ENCODE measurements around the gene ST3GAL2.

The ST3GAL2 gene, protein sequence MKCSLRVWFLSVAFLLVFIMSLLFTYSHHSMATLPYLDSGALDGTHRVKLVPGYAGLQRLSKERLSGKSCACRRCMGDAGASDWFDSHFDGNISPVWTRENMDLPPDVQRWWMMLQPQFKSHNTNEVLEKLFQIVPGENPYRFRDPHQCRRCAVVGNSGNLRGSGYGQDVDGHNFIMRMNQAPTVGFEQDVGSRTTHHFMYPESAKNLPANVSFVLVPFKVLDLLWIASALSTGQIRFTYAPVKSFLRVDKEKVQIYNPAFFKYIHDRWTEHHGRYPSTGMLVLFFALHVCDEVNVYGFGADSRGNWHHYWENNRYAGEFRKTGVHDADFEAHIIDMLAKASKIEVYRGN

DNA sequence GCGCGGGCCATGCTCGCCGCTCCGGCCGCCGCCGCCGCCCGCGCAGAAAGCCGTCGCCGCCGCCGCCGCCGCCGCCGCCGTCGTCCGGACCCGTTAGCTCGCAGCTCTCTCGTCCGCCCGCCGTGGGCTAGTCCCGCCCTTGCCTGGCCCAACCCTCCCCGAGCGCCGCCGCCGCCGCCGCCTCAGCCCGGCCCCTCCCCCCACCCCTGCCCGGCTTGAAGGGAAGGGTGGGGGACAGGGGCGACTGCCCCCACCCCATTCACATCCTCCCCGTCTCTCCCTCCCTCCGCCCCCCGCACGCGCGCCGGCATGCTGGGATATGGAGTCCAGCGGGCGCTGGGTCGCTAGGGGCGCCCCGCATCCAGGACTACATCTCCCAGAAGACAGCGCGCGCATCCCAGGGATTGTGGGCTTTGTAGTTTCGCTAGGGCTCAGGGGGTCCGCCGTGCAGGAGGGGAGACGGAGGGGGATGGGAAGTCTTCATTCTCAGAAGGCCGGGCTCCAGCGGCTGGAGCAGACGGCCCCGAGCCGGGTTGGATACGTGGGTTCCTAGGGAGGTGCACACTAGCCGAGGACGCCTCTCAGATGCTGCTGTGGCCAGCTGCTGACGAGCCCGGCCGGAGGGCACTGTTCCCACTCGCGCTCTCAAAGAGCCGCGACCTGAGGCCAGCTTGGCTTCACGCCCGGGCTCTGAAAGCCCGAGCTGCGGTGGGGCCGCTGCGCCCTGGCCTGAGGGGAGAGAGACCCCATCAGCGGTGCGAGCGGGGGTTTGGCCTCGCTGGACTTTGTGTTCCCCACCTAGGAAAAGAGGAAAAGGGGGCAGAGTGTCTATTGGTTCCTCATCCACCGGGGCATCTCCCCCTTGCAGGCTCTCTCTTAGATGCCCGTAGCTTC lies at the start of gene ST3GAL2:
Gene ST3GAL2, minus strand, starts transcription at position 132 of the 894 bp plus-strand sequence. CDS start 40,570 bp downstream, outside the sequence.
- DNase-seq (ENCODE audit: low read depth in 2 of 2): peak; percentile 83 to 88

DNA sequence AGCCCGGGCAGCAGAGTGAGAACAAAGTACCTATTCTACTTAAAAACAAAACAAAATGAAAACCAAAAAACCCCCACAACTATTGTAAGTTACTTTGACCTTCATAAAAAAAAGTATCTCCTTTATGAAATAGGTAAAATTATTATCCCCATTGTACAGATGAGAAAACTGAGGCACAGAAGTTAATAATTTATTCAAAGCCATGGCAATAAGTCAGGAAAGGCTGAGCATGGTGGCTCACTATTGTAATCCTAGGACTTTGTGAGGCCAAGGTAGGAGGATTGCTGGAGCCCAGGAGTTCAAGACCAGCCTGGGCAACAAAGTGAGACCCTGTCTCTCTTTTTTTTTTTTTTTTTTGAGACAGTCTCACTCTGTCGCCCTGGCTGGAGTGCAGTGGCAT lies 46.0 kb upstream of the ST3GAL2 start:
- no peak for DNase-seq (ENCODE audit: low read depth in 2 of 2)

DNA sequence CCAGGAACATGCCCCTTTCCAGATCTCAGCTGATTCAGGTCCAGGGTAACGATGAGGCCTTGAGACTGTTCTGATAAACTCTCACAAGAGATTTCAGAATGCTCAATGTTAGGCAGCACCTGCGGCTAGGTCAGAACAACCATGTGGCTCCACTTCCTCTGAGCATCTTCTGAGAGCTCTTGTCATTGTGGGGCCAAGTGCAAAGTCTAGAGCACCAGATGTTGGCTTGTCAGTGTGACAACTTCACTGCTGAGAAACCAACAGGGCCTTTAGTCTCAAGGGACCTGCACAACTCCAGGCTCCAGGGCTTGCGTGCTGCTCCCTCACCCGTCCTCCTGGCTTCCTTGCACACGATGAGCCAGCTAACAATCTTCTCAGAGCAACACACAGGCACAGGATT lies 44.5 kb upstream of the ST3GAL2 start:
- no peak for DNase-seq (ENCODE audit: low read depth in 2 of 2)

DNA sequence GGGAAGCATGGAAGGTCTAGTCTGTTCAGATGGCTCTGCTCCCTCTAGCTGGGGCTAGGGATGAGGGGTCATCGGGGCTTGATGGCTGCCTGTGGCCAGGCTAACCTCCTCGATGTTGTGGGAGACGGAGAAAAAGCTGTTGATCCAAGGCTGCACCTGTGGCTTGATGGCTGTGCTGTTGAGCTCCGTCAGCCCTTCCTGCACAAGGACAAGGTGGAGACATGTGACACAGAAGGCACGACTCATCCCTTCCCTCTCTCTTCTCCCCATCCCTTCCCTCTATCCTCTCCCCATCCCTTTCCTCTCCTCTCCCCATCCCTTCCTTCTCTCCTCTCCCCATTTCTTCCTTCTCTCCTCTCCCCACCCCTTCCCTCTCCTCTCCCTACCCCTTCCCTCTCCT lies 43.7 kb upstream of the ST3GAL2 start:
- DNase-seq (ENCODE audit: low read depth in 2 of 2): no peak

DNA sequence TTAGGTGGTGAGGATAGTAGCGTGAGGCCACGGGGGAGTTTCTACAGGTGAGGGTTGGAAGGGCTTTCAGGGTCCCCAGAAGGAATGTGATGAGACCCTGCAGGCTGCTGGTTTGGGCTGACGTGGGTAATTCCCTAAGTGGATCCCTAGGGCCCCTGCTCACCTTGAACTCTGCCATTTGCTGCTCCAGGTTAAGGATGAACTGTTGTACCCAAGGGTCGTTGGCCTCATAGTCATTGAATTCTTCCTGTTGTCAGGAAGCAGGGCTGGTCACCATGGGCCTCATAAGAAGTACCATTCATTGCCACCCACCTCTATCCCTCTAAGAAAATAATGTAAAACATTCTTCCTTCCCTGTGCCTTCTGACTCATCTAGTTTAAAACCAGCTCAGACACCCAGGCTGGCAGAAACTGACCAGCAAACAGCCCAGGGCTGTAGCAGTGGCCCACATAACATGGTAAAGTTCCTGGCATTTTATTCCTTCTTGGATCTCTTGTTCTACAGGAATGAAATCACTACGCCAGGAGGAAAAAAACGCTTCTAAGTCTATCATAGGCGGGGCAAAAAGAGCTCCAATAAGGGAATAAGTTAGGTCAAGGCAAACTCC lies 43.1 kb upstream of the ST3GAL2 start:
- DNase-seq (ENCODE audit: low read depth in 2 of 2): no peak

DNA sequence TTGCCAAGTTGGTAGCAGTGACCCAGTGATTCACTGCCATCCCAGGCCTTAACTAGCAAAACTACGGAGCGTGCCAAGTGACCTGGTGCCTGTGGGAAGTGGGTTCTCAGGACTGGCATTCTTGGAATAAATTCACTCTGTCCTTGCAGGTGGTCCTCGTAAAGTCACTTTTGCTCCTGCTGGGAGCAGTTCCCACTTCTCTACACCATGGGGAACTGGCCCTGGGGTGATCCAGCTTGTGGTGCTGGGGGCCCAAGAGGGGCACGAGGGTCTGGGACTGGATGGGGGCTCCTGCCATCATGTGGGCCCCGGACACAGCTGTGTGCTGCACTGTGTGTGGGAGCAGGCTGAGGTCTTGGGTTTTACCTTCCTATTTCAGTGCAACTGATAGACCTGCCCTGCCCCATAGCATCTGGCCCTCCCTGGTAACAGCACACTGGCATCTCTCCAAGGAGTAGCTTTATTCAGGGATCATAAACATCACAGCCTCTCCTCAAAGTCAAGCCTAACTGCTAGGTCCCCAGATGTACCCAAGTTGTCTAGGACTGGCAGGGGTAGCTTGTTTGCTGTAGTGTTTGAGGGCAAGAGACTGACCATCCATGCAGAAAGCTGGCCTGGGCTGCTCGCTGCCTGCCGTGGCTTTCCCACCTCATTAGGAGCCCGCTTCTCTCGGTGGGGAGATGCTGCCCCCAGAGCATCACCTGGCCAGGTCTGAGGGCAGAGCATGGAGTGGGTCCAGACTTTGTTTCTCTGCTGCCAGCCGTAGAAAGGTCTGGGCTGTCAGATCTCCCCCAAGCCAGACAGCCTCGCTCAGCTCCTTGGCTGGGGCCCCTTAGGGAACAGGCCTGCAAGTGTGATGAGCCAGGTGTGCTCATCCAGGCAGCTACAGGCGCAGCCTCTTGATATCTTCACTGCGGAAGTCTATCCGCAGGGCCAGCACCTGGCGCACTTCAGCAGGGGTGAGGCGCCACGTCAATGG lies 41.5 kb upstream of the ST3GAL2 start:
- DNase-seq (ENCODE audit: low read depth in 2 of 2): no peak

DNA sequence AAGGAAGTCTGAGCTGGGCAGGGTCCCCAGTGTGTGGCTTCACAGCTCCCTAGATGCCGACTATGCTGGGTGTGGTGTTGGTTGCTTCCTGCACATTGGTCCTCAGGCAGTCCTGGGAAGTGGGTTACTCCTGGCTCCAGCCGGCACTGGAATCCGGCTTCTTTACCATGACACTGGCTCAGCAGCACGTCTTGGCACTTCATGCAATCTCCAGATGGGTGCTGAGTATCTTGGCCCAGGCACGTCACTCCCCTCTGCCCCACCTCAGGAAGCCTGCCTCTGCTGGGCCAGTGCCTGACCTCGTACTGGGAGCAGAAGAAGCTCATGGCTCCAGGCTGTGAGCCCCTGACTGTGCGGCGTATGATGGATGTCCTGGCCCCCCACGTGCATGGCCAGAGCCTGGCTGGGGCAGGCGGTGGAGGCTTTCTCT lies 40.0 kb upstream of the ST3GAL2 start:
- no peak for DNase-seq (ENCODE audit: low read depth in 2 of 2)

DNA sequence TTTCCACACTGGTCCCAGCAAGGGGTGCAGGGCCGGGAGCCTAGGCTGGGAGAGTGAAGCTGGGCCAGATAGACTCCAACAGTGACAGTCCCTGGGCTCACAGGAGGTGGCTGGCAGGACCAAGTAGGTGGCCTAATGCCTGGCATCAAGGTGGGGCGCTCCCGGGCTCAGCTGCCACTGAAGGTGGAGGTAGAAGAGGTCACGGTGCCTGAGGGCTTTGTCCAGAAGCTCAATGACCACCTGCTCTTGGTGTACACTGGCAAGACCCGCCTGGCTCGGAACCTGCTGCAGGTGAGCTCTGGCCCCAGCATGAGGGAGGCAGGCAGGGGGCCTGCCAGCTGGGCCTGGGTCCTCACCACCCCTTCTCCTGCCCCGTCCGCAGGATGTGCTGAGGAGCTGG lies 39.3 kb upstream of the ST3GAL2 start:
- no peak for DNase-seq (ENCODE audit: low read depth in 2 of 2)

DNA sequence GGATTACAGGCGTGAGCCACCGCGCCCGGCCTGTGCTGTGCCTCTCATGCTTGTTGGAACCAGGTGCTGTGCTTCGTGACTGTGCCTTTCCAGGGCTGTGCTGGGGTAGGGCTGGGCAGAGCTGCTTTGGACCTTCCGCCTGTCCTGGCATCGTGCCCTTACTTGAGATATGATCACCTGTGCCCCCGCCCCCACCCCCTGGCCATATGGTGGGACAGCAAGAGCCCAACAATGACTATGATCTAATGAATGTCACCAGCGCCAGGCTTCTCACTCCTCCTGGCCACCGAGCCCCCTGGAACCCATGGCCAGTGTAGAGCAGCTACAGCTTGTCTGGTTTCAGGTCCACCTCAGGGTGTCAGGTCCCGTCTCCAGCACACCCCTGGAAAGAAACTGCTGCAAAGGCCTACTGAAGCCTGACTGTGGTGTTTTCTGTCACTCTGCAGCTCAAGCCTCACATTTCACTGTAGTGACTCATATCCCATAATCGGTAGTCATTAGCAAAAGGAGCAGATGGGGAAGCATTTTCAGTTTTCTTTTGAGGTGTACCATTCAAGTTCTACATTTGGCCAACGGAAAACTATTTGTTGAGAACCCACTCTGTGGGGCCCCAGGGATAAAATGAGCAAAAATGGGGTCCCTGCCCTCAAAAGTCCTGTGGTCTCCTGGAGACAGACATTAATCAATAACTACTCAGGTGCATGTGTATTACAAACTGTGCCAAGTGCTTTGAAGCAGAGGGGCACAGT lies 37.5 kb upstream of the ST3GAL2 start:
- no peak for DNase-seq (ENCODE audit: low read depth in 2 of 2)

DNA sequence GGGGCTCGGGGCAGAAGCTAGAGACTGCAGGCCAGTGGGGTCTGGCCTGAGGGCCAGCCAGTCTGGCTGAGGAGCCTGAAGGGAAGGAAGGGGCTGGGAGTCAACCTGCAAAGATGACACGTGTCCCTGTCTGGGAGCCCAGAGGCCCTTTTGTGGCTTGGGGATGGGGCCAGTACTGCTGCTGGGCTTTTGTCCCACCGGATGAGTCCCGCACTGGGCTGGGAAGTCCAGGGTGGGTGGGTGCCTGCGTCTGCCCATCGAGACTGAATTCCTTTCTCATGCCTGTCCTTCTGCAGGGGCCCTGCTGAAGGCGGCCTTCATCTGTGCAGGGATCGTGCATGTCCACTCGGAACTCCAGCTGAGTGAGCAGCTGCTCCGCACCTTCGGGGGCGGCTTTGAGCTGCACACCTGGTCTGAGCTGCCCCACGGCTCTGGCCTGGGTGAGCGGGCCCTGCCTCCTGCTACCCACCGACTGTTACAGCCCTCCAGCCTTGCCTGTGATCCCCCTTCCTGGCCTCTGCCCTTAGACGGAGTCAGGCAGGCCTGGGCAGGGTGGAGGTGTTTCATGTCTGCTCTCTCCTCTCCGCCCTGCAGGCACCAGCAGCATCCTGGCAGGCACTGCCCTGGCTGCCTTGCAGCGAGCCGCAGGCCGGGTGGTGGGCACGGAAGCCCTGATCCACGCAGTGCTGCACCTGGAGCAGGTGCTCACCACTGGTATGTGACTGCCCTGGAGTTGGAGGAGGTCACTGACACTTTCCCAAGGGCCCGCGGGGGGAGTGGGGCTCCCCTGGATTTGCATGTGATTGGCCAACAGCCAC lies 36.4 kb upstream of the ST3GAL2 start:
- no peak for DNase-seq (ENCODE audit: low read depth in 2 of 2)

DNA sequence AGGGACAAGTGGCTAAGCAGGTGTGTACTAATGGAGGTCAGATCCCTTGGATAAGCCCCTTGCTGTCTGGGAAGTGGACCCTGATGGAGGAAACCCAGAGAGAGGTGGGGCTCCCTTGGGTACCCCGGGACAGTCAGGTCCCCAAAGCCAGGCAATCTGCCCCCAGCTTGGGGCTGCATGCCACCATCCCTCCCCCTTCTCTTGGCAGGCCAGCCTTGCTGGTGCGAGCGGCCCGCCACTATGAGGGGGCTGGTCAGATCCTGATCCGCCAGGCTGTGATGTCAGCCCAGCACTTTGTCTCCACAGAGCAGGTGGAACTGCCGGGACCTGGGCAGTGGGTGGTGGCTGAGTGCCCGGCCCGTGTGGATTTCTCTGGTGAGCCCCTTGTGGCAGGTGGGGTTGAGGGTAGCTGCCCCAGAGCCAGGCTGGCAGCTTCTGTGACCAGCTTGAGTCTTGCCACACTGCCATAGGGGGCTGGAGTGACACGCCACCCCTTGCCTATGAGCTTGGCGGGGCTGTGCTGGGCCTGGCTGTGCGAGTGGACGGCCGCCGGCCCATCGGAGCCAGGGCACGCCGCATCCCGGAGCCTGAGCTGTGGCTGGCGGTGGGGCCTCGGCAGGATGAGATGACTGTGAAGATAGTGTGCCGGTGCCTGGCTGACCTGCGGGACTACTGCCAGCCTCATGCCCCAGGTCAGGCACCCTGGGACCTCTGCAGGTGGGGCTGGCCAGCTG lies 35.6 kb upstream of the ST3GAL2 start:
- no peak for DNase-seq (ENCODE audit: low read depth in 2 of 2)

DNA sequence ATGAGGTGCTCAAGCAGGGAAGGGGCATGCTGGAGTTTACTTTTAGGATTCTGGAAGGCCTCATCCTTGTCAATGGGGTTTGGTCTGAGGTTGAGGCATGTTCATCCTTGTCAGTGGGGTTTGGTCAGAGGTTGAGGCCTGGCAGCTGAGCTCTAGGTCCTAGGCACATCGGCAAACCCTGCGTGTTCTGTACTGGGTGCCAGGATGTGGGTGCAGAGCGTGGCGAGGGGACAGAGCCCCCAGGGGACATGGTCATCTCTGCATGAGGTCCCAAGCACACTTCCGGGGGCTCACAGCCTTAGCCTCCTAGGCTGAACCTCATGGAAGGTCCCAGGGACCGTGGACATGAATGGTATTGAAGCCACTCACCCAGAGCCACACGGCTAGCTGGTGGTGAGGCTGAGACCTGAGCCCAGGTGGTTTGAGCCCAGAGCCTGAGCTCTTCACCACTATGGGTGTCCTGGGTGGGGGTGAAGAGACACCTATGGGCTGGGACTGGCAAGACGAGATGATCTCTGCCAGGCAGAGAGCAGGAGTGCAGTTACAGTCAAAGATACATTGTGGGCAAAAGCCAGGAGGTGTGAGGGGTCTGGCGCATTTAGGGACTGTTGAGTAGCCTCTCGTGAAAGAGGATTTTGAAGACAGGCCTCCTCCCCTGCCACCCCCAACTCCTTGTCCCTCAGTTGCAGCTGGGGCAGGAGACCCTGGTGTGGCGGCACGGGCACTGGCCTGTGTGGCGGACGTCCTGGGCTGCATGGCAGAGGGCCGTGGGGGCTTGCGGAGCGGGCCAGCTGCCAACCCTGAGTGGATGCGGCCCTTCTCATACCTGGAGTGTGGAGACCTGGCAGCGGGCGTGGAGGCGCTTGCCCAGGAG lies 34.8 kb upstream of the ST3GAL2 start:
- no peak for DNase-seq (ENCODE audit: low read depth in 2 of 2)

DNA sequence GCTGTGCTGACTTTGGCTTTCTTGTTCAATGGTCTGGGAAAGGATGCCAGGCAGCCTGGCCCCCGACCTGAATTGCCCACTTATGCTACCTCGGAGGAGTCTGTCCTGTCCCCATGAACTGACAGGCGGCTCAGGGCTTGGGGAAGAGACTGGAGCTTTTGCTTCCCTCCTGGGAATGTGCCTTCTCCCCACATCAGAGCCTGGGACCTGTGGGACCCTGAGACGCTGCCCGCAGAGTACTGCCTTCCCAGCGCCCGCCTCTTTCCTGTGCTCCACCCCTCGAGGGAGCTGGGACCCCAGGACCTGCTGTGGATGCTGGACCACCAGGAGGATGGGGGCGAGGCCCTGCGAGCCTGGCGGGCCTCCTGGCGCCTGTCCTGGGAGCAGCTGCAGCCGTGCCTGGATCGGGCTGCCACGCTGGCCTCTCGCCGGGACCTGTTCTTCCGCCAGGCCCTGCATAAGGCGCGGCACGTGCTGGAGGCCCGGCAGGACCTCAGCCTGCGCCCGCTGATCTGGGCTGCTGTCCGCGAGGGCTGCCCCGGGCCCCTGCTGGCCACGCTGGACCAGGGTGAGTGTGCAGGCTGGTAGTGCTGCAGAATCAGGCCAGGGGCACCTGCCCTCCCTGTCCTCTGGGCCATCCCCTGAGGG lies 34.0 kb upstream of the ST3GAL2 start:
- DNase-seq (ENCODE audit: low read depth in 2 of 2): no peak

DNA sequence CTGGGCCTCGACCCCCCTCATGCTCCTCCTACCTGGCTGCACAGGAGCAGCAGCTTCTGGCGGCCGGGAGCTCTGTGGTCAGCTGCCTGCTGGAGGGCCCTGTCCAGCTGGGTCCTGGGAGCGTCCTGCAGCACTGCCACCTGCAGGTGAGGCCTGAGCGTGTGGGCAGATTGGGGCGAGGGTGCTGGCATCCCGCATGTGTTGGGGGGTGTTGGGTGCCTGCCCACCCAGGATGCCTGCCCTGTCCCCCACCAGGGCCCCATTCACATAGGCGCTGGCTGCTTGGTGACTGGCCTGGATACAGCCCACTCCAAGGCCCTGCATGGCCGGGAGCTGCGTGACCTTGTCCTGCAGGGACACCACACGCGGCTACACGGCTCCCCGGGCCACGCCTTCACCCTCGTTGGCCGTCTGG lies 32.0 kb upstream of the ST3GAL2 start:
- DNase-seq (ENCODE audit: low read depth in 2 of 2): no peak

DNA sequence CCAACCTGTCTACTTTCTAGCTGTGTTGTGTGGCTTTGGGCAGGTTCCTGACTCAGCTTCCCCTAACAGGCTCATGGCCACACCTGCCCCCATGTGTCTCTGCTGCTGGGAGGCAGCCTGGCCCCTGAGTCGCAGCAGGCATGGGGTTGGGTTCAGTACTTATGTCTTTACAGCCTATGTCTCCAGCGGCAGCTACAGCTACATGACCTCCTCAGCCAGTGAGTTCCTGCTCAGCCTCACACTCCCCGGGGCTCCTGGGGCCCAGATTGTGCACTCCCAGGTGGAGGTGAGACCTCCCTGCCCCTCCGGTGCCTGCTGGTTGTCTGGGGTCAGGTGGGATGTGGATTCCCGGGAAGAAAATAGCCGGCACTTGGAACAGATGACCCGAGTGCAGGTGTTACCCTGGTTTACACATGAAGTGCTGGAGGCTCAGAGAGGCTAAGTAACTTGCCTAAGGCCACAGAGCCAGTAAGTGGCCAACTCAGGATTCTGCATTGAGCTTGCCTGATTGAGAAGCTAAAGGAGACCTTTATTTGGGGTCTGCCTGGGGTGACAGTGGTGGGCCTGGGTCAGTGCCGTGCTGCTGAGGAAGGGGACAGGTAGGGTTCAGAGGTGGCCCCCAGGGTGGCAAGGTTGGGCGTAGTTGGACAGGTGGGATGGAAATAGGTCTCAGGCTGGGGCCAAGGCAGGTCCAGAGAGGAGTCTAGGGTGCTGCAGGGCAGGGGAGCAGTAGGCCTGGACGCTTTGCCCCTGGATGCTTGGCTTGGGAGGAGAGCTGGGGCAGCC lies 31.4 kb upstream of the ST3GAL2 start:
- DNase-seq (ENCODE audit: low read depth in 2 of 2): no peak

DNA sequence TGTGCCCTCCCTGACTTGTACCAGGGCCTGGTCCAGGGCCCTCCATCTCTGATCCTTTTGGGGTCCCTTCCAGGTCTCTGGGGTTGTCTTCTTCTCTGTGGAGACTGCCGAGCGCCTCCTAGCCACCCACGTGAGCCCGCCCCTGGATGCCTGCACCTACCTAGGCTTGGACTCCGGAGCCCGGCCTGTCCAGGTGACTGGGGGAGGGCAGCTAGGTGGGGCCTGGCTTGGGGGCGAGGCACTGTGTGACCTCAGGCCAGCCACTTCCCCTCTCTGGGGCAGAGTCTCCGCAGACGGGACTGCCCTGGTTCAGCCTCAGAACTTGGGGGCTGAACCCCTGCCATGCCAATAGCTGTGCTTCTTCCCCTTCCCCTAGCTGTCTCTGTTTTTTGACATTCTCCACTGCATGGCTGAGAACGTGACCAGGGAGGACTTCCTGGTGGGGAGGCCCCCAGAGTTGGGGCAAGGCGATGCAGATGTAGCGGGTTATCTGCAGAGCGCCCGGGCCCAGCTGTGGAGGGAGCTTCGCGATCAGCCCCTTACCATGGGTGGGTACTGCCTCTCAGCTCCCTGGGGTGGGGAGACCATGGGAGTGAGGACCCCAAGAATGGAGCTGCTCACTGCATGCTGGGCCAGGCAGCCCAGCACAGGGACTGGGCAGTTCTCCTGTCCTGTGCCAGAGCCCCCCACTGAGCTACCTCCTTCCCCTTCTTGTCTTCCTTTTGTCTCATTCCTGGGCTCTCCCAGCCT lies 30.1 kb upstream of the ST3GAL2 start:
- DNase-seq (ENCODE audit: low read depth in 2 of 2): no peak

All from stimulated activated CD8-positive, alpha-beta memory T cell treated with anti-CD3 and anti-CD28 coated beads, Interleukin-7, amount 100 ng/mL, for 1 hour (primary cell).